ENCODE results near the gene SDR42E2. TPM values are rescaled to one million over a fixed set of nuclear protein-coding genes. Genes with fewer than 3 reads are reported as not detected.

SDR42E2 gene
- total RNA-seq, 1 donor from 2014 or later, result not detected

- no peak for FAIRE-seq
- DNase-seq (ENCODE audit: low spot score in 2 of 2), result no peak
Measured at GRCh38 chr16:22235839-22236745, 73.8 kb downstream of the SDR42E2 start.

- no peak for DNase-seq (ENCODE audit: low spot score in 2 of 2)
- no peak for FAIRE-seq
Measured at GRCh38 chr16:22239131-22239805, 77.0 kb downstream of the SDR42E2 start.

- FAIRE-seq, result no peak
- no peak for DNase-seq (ENCODE audit: low spot score in 2 of 2)
Measured at GRCh38 chr16:22240023-22240710, 77.9 kb downstream of the SDR42E2 start.

Other genes with a start within 250 kb of the SDR42E2 start
- 287 TPM for gene UQCRC2, start 209.1 kb upstream of the SDR42E2 start, total RNA-seq
- 0.41 TPM for gene PDZD9, start 161.4 kb upstream of the SDR42E2 start, total RNA-seq
- 41.2 TPM for gene MOSMO, start 154.4 kb upstream of the SDR42E2 start, total RNA-seq
- gene VWA3A, start 70.0 kb upstream of the SDR42E2 start, total RNA-seq, result 2.4 TPM
- gene EEF2K, start 43.8 kb downstream of the SDR42E2 start, total RNA-seq, result 9.8 TPM
- 19.6 TPM for gene POLR3E, start 134.9 kb downstream of the SDR42E2 start, total RNA-seq
- gene CDR2, start 212.1 kb downstream of the SDR42E2 start, total RNA-seq, result 11.8 TPM